Calu3 (cell line): ENCODE data around the gene C15orf61. TPM values are rescaled to one million over a fixed set of nuclear protein-coding genes. Genes with fewer than 3 reads are reported as not detected.

ENCODE experiments used
- BruUV-seq: library from RNA; stranded (reverse); fragments of 400-500 nt; replicated peaks from 2 replicates; lab custom pipeline; 2021; lab: Mats Ljungman, UMichigan
- CTCF ChIA-PET: fragments of 300-600 bp; sonication (Branson Sonifier 250); formaldehyde crosslinking; loops from one replicate; lab custom pipeline; 2022; ENCODE audit warnings: antibody characterized with exemption; lab: Charles Lee
- DNase-seq: peaks from one replicate; pipeline ENCODE4 v3.0.0; 2022
- H3K27ac Mint-ChIP-seq: one replicate; pipeline ENCODE4 v1.8.0; 2022; ENCODE audit warnings: mixed read lengths; ENCODE audit not compliant: unreplicated experiment
- H3K27me3 Mint-ChIP-seq: one replicate; pipeline ENCODE4 v1.8.0; 2022; ENCODE audit warnings: mixed read lengths; ENCODE audit not compliant: unreplicated experiment
- H3K36me3 Mint-ChIP-seq: one replicate; pipeline ENCODE4 v1.8.0; 2022; ENCODE audit warnings: mild to moderate bottlenecking, moderate library complexity, mixed read lengths; ENCODE audit not compliant: insufficient read depth, unreplicated experiment
- H3K4me1 Mint-ChIP-seq: one replicate; pipeline ENCODE4 v1.8.0; 2022; ENCODE audit warnings: mild to moderate bottlenecking, low read depth, mixed read lengths; ENCODE audit not compliant: unreplicated experiment
- H3K4me3 Mint-ChIP-seq: one replicate; pipeline ENCODE4 v1.8.0; 2022; ENCODE audit warnings: mild to moderate bottlenecking, low read depth, moderate library complexity, mixed read lengths; ENCODE audit not compliant: unreplicated experiment
- H3K9me3 Mint-ChIP-seq: one replicate; pipeline ENCODE4 v1.8.0; 2022; ENCODE audit warnings: low read depth, mixed read lengths; ENCODE audit not compliant: unreplicated experiment
- CTCF ChIP-seq: fragments of 200-600 bp; IDR thresholded peaks from one replicate; pipeline ENCODE4 v1.8.0; 2022; ENCODE audit warnings: antibody characterized with exemption; ENCODE audit not compliant: unreplicated experiment
- intact Hi-C: fragments of 100-400 bp; cut with micrococcal nuclease; formaldehyde crosslinking; loops from one replicate; pipeline ENCODE4 v1.10.0; 2022; ENCODE audit not compliant: unreplicated experiment
- total RNA-seq: library from RNA; stranded (reverse); gene quantifications from 2 replicates; pipeline ENCODE4 v1.2.3, GENCODE V29; 2022

C15orf61 gene
- total RNA-seq, 1 experiment from 2014 or later: 7.3 TPM

GRCh38 chr15:67571648-67572415 is 50.9 kb downstream of the C15orf61 start:
- intact Hi-C loops: no loop called here
- no peaks in the 10 kb centered on the region for H3K27me3 Mint-ChIP-seq
- no peak for TF ChIP-seq CTCF
- H3K4me3 Mint-ChIP-seq: no peak overlapping the region
- no peaks in the 10 kb centered on the region for H3K4me1 Mint-ChIP-seq
- DNase-seq: no peak
- no peaks in the 10 kb centered on the region for H3K9me3 Mint-ChIP-seq
- CTCF ChIA-PET: interaction anchor here (0.5 kb wide), 1 partner anchor 581 kb away, joined by 3 read pairs; no protein-coding TSS in a partner anchor
- H3K36me3 Mint-ChIP-seq: no peaks in the 10 kb centered on the region
- no peak overlapping the region for H3K27ac Mint-ChIP-seq
- no TSS peak for BruUV-seq

- Mint-ChIP-seq H3K4me3 (no peak overlapping the region), H3K4me1 (no peaks in the 10 kb centered on the region), H3K9me3 (no peaks in the 10 kb centered on the region), H3K27ac (no peak overlapping the region), H3K27me3 (no peaks in the 10 kb centered on the region), H3K36me3 (no peaks in the 10 kb centered on the region)
- no TSS peak for BruUV-seq
- DNase-seq: no peak
- CTCF ChIA-PET: no interaction called here
- intact Hi-C loops: no loop called here
- no peak for TF ChIP-seq CTCF
Measured at GRCh38 chr15:67573194-67573593, 52.3 kb downstream of the C15orf61 start.

GRCh38 chr15:67575039-67575502 is 54.1 kb downstream of the C15orf61 start:
- no peak for DNase-seq
- TF ChIP-seq CTCF: no peak
- Mint-ChIP-seq H3K4me1 (no peaks in the 10 kb centered on the region), H3K9me3 (no peaks in the 10 kb centered on the region), H3K27me3 (no peaks in the 10 kb centered on the region), H3K4me3 (no peak overlapping the region), H3K27ac (no peak overlapping the region), H3K36me3 (no peaks in the 10 kb centered on the region)
- BruUV-seq: no TSS peak
- CTCF ChIA-PET: no interaction called here
- intact Hi-C loops: no loop called here

GRCh38 chr15:67578020-67578600 is 57.2 kb downstream of the C15orf61 start:
- no peak for TF ChIP-seq CTCF
- intact Hi-C loops: no loop called here
- Mint-ChIP-seq H3K27ac (no peak overlapping the region), H3K4me1 (no peaks in the 10 kb centered on the region), H3K27me3 (no peaks in the 10 kb centered on the region), H3K4me3 (no peak overlapping the region), H3K36me3 (no peaks in the 10 kb centered on the region), H3K9me3 (no peaks in the 10 kb centered on the region)
- no peak for DNase-seq
- CTCF ChIA-PET: interaction anchor here (0.6 kb wide), 1 partner anchor 1176 kb away, joined by 3 read pairs; no protein-coding TSS in a partner anchor
- no TSS peak for BruUV-seq
